Fibroblast of lung (primary cell): Measurements from ENCODE around the gene GRB2. TPM values are rescaled to one million over a fixed set of nuclear protein-coding genes. Genes with fewer than 3 reads are reported as not detected.

Experiments
- DNase-seq, 2 donors: peaks; one replicate each; pipeline versions ENCODE4 v3.0.0 to v3.0.0-alpha.2; 2010; ENCODE audit warnings: low read depth in 2 of 2
- H2AFZ ChIP-seq: 2 replicates; pipeline ENCODE4 v1.5.1; 2012; ENCODE audit warnings: low read length, control low read depth, inconsistent platforms
- H3K27ac ChIP-seq: 2 replicates; pipeline ENCODE4 v1.5.1; 2011; ENCODE audit warnings: low read length, control low read depth; ENCODE audit not compliant: insufficient read depth
- H3K27me3 ChIP-seq: 2 replicates; pipeline ENCODE4 v1.5.1; 2011; ENCODE audit warnings: mild to moderate bottlenecking, low read length; ENCODE audit not compliant: control insufficient read depth, insufficient read depth
- H3K36me3 ChIP-seq: 2 replicates; pipeline ENCODE4 v1.5.1; 2011; ENCODE audit warnings: low read length; ENCODE audit not compliant: control insufficient read depth, insufficient read depth
- H3K4me1 ChIP-seq: 2 replicates; pipeline ENCODE4 v1.5.1; 2011; ENCODE audit warnings: low read length; ENCODE audit not compliant: control insufficient read depth, insufficient read depth; ENCODE audit errors: extremely low read depth
- H3K4me2 ChIP-seq: 2 replicates; pipeline ENCODE4 v1.5.1; 2011; ENCODE audit warnings: low read length, control low read depth; ENCODE audit not compliant: insufficient read depth; ENCODE audit errors: extremely low read depth
- H3K4me3 ChIP-seq, 4 experiments: fragments of 200-600 bp in 1 of 4; sonication (generic) in 1 of 4; replicated peaks in 1 of 4; 2 replicates each; pipeline ENCODE4 v1.5.1; 2011 to 2016; ENCODE audit warnings: low read length in 4 of 4, low read depth in 3 of 4, mild to moderate bottlenecking in 3 of 4, control low read depth in 2 of 4, inconsistent platforms in 1 of 4, mixed read lengths in 1 of 4; ENCODE audit not compliant: insufficient read depth in 1 of 4; ENCODE audit errors: control extremely low read depth in 1 of 4
- H3K79me2 ChIP-seq: 2 replicates; pipeline ENCODE4 v1.5.1; 2012; ENCODE audit warnings: mild to moderate bottlenecking, low read length, inconsistent platforms; ENCODE audit not compliant: control insufficient read depth, insufficient read depth
- H3K9ac ChIP-seq: 2 replicates; pipeline ENCODE4 v1.5.1; 2011; ENCODE audit warnings: mild to moderate bottlenecking, low read length, control low read depth; ENCODE audit not compliant: insufficient read depth
- H3K9me3 ChIP-seq: 2 replicates; pipeline ENCODE4 v1.5.1; 2012; ENCODE audit warnings: low read depth, low read length; ENCODE audit not compliant: control insufficient read depth, insufficient read depth
- H4K20me1 ChIP-seq: 2 replicates; pipeline ENCODE4 v1.5.1; 2011; ENCODE audit warnings: low read length; ENCODE audit not compliant: control insufficient read depth, insufficient read depth; ENCODE audit errors: extremely low read depth
- EZH2 ChIP-seq: IDR thresholded peaks from 2 replicates; pipeline ENCODE4 v1.5.1; 2012; ENCODE audit warnings: low read length, control low read depth, mild to moderate bottlenecking; ENCODE audit errors: missing control alignments
- polyA plus RNA-seq, 2 donors: library from polyadenylated mRNA; depleted of rRNA in 1 of 2; stranded (reverse) in 1 of 2; unstranded in 1 of 2; fragments of >200 nt; gene quantifications; 2 replicates each; pipeline ENCODE4 v1.2.1, GENCODE V29; 2011 to 2012; ENCODE audit warnings: missing spikeins in 1 of 2
- total RNA-seq: library from RNA; depleted of rRNA; stranded (reverse); fragments of >200 nt; gene quantifications from 2 replicates; pipeline ENCODE4 v1.2.1, GENCODE V29; 2014
- TF ChIP-seq, protein P1 (sequence below), 2 donors: IDR thresholded peaks in 1 of 2; conservative IDR thresholded peaks in 1 of 2; 1 replicate in 1 of 2; 2 replicates in 1 of 2; pipeline ENCODE4 v1.5.1; 2011 to 2012; ENCODE audit warnings: low read length in 2 of 2, control low read depth in 1 of 2, inconsistent platforms in 1 of 2, low read depth in 1 of 2, mild to moderate bottlenecking in 1 of 2

The GRB2 gene
- total and polyA plus RNA-seq, 2 donors (not counting 1 experiment from before 2014, with no cell fraction given), result 68.9 to 69.7 TPM

DNA sequence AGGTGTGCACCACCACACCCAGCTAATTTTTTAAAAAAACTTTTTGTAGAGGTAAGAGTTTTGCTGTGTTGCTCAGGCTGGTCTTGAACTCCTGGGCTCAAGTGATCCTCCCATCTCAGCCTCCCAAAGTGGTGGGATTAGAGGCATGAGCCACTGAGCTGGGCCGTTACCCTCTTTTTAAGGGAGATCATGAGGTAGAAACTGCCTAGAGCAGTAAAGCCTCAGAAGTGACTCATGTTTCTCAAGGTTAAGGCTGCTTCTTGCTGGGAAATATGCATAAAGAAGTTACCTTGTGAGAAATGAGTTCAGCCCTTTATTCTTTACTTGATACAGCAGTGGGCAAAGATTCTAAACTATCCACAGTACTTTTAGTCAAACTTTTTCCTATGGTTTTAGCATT, 38.2 kb downstream of the GRB2 start:
- Histone ChIP-seq H3K9ac (no peak overlapping the region), H3K4me1 (peaks cover 4% of the 10 kb centered on the region), H3K79me2 (peaks cover 52% of the 10 kb centered on the region), H3K4me2 (no peak overlapping the region), H4K20me1 (peaks cover 8% of the 10 kb centered on the region), H2AFZ (no peak overlapping the region), H3K27me3 (no peaks in the 10 kb centered on the region), H3K36me3 (no peaks in the 10 kb centered on the region), H3K4me3 (no peak overlapping the region), H3K27ac (no peak overlapping the region), H3K9me3 (no peaks in the 10 kb centered on the region)
- no peak for TF ChIP-seq EZH2
- TF ChIP-seq, protein P1, sequence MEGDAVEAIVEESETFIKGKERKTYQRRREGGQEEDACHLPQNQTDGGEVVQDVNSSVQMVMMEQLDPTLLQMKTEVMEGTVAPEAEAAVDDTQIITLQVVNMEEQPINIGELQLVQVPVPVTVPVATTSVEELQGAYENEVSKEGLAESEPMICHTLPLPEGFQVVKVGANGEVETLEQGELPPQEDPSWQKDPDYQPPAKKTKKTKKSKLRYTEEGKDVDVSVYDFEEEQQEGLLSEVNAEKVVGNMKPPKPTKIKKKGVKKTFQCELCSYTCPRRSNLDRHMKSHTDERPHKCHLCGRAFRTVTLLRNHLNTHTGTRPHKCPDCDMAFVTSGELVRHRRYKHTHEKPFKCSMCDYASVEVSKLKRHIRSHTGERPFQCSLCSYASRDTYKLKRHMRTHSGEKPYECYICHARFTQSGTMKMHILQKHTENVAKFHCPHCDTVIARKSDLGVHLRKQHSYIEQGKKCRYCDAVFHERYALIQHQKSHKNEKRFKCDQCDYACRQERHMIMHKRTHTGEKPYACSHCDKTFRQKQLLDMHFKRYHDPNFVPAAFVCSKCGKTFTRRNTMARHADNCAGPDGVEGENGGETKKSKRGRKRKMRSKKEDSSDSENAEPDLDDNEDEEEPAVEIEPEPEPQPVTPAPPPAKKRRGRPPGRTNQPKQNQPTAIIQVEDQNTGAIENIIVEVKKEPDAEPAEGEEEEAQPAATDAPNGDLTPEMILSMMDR (conservative IDR thresholded peaks at IDR 0.05 in 1 of 2, IDR thresholded peaks at IDR 0.05 in 1 of 2; ENCODE audit: low read depth in 1 of 2, low read length in 2 of 2), result no peak
- DNase-seq, result peak in 1 of 2 donors; percentile 69

DNA sequence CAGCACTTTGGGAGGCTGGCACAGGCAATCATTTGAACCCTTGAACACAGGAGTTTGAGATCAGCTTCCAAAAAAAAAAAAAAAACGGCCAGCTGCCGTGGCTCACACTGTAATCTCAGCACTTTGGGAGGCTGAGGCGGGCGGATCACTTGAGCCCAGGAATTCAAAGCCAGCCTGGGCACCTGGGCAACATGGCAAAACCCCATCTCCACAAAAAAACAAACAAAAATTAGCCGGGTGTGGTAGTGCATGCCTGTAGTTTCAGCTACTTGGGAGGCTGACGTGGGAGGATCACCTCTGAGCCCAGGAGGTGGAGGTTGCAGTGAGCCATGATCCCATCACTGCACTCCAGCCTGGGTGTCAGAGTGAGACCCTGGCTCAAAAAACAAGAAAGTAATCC, 39.0 kb downstream of the GRB2 start:
- no peaks in the 10 kb centered on the region for H3K27me3 ChIP-seq
- H2AFZ ChIP-seq, result no peak overlapping the region
- H3K9ac ChIP-seq, result no peak overlapping the region
- H3K36me3 ChIP-seq, result no peaks in the 10 kb centered on the region
- H3K27ac ChIP-seq, result no peak overlapping the region
- H3K4me1 ChIP-seq, result peaks cover 4% of the 10 kb centered on the region
- no peak for DNase-seq
- H3K9me3 ChIP-seq, result no peaks in the 10 kb centered on the region
- H3K4me2 ChIP-seq, result no peak overlapping the region
- H3K79me2 ChIP-seq, result peaks cover 46% of the 10 kb centered on the region
- H4K20me1 ChIP-seq, result peaks cover 7% of the 10 kb centered on the region
- no peak overlapping the region for H3K4me3 ChIP-seq
- TF ChIP-seq, protein P1 (conservative IDR thresholded peaks at IDR 0.05 in 1 of 2, IDR thresholded peaks at IDR 0.05 in 1 of 2; ENCODE audit: low read depth in 1 of 2, low read length in 2 of 2), result no peak
- no peak for TF ChIP-seq EZH2

DNA sequence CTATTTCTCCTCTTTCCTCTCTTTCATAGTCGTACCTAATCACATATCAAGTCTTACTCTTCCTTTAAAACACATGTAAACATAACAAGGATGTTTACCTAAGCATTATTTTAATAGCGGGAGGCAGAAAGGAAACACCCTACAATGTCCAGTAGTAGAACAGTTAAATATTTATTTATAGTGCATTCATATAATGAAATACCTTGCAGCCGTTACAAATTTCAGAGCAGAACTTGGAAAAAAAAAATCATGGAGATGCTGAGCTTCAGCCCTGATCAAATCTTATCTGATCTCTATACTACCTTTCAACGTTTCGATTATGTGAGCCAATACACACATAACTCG, 39.6 kb downstream of the GRB2 start:
- H3K4me2 ChIP-seq, result no peak overlapping the region
- no peaks in the 10 kb centered on the region for H3K27me3 ChIP-seq
- no peaks in the 10 kb centered on the region for H3K36me3 ChIP-seq
- no peak overlapping the region for H3K9ac ChIP-seq
- no peak overlapping the region for H3K4me3 ChIP-seq
- DNase-seq, result no peak
- H3K27ac ChIP-seq, result no peak overlapping the region
- H3K79me2 ChIP-seq, result peaks cover 49% of the 10 kb centered on the region
- no peak for TF ChIP-seq EZH2
- TF ChIP-seq, protein P1 (conservative IDR thresholded peaks at IDR 0.05 in 1 of 2, IDR thresholded peaks at IDR 0.05 in 1 of 2; ENCODE audit: low read depth in 1 of 2, low read length in 2 of 2), result no peak
- peaks cover 5% of the 10 kb centered on the region for H3K4me1 ChIP-seq
- H4K20me1 ChIP-seq, result peaks cover 5% of the 10 kb centered on the region
- H2AFZ ChIP-seq, result no peak overlapping the region
- no peaks in the 10 kb centered on the region for H3K9me3 ChIP-seq
